IMR-90 (cell line): ENCODE data around the gene SLIT3. TPM values are rescaled to one million over a fixed set of nuclear protein-coding genes. Genes with fewer than 3 reads are reported as not detected.

Experiments
- ATAC-seq: fragments of 200-7000 bp; cut with Tn5 transposase; 2 replicates; pipeline ENCODE4 v1.9.1; 2020; ENCODE audit warnings: low read depth, mild to moderate bottlenecking, moderate library complexity
- BruUV-seq: library from RNA; stranded (reverse); fragments of 400-500 nt; replicated peaks from 2 replicates; lab custom pipeline; 2021; lab: Mats Ljungman, UMichigan
- CTCF ChIA-PET: fragments of 300-600 bp; formaldehyde crosslinking; extraction: SDS; loops from one replicate; lab custom pipeline; 2021; ENCODE audit warnings: antibody characterized with exemption; lab: Yijun Ruan, JAX
- POLR2A ChIA-PET: fragments of 300-600 bp; sonication (Branson Sonifier 250); formaldehyde crosslinking; loops from one replicate; lab custom pipeline; 2022; ENCODE audit warnings: antibody characterized with exemption; ENCODE audit not compliant: unreplicated experiment; lab: Charles Lee
- DNase-seq: peaks from one replicate; pipeline ENCODE4 v3.0.0; 2013
- H2AFZ ChIP-seq: replicated peaks from 2 replicates; pipeline ENCODE3; 2013; ENCODE audit warnings: low read length, mild to moderate bottlenecking; ENCODE audit not compliant: poor library complexity
- H2AK5ac ChIP-seq: 2 replicates; pipeline ENCODE4 v1.6.1; 2013; ENCODE audit warnings: low read depth, low read length, inconsistent platforms
- H2AK9ac ChIP-seq: replicated peaks from 2 replicates; pipeline ENCODE3; 2013; ENCODE audit warnings: mild to moderate bottlenecking, low read depth, low read length, moderate library complexity; ENCODE audit not compliant: poor library complexity
- H2BK120ac ChIP-seq: 2 replicates; pipeline ENCODE4 v1.6.1; 2013; ENCODE audit warnings: low read depth, low read length, inconsistent platforms
- H2BK15ac ChIP-seq: 3 replicates; pipeline ENCODE4 v1.6.1; 2013; ENCODE audit warnings: low read depth, low read length, inconsistent platforms
- H2BK20ac ChIP-seq: 2 replicates; pipeline ENCODE4 v1.6.1; 2013; ENCODE audit warnings: low read depth, mild to moderate bottlenecking, inconsistent platforms, low read length, moderate library complexity
- H2BK5ac ChIP-seq: 2 replicates; pipeline ENCODE4 v1.6.1; 2013; ENCODE audit warnings: mild to moderate bottlenecking, low read depth, low read length, inconsistent platforms; ENCODE audit not compliant: poor library complexity, severe bottlenecking
- H3K14ac ChIP-seq: replicated peaks from 2 replicates; pipeline ENCODE4 v1.6.1; 2013; ENCODE audit warnings: low read depth, low read length, inconsistent platforms
- H3K18ac ChIP-seq: 2 replicates; pipeline ENCODE4 v1.6.1; 2013; ENCODE audit warnings: low read depth, low read length, control low read depth
- H3K23ac ChIP-seq: 2 replicates; pipeline ENCODE4 v1.6.1; 2013; ENCODE audit warnings: low read depth, low read length, inconsistent platforms
- H3K27ac ChIP-seq: 2 replicates; pipeline ENCODE4 v1.5.1; 2013; ENCODE audit warnings: mild to moderate bottlenecking, control low read depth, low read length; ENCODE audit not compliant: insufficient read depth
- H3K27me3 ChIP-seq: 2 replicates; pipeline ENCODE4 v1.6.1; 2013; ENCODE audit warnings: low read length; ENCODE audit not compliant: control insufficient read depth, insufficient read depth
- H3K36me3 ChIP-seq: 2 replicates; pipeline ENCODE4 v1.6.1; 2013; ENCODE audit warnings: low read length, mixed read lengths; ENCODE audit not compliant: control insufficient read depth, insufficient read depth
- H3K4ac ChIP-seq: 2 replicates; pipeline ENCODE4 v1.6.1; 2013; ENCODE audit warnings: low read depth, low read length, inconsistent platforms
- H3K4me1 ChIP-seq: 2 replicates; pipeline ENCODE4 v1.6.1; 2013; ENCODE audit warnings: low read length, mixed read lengths; ENCODE audit not compliant: control insufficient read depth, insufficient read depth
- H3K4me2 ChIP-seq: 2 replicates; pipeline ENCODE4 v1.6.1; 2013; ENCODE audit warnings: low read depth, mild to moderate bottlenecking, control low read depth, low read length, moderate library complexity
- H3K4me3 ChIP-seq: 2 replicates; pipeline ENCODE4 v1.5.1; 2013; ENCODE audit warnings: low read depth, mild to moderate bottlenecking, control low read depth, low read length, moderate library complexity; ENCODE audit not compliant: insufficient read depth
- H3K56ac ChIP-seq: 2 replicates; pipeline ENCODE4 v1.6.1; 2013; ENCODE audit warnings: low read length, inconsistent platforms; ENCODE audit not compliant: insufficient read depth; ENCODE audit errors: extremely low read depth
- H3K79me1 ChIP-seq, 2 experiments: 2 replicates each; pipeline ENCODE4 v1.6.1; 2013; ENCODE audit warnings: low read length in 2 of 2, inconsistent platforms in 1 of 2, low read depth in 1 of 2
- H3K9ac ChIP-seq: 2 replicates; pipeline ENCODE4 v1.6.1; 2013; ENCODE audit warnings: low read depth, low read length, control low read depth
- H3K9me1 ChIP-seq: 2 replicates; pipeline ENCODE4 v1.6.1; 2013; ENCODE audit warnings: low read length, inconsistent platforms; ENCODE audit not compliant: insufficient read depth
- H3K9me3 ChIP-seq: 2 replicates; pipeline ENCODE4 v1.6.1; 2013; ENCODE audit warnings: low read length; ENCODE audit not compliant: control insufficient read depth, insufficient read depth
- H4K20me1 ChIP-seq: 2 replicates; pipeline ENCODE4 v1.6.1; 2013; ENCODE audit warnings: low read length, inconsistent platforms; ENCODE audit not compliant: insufficient read depth
- H4K5ac ChIP-seq: 2 replicates; pipeline ENCODE4 v1.6.1; 2013; ENCODE audit warnings: mild to moderate bottlenecking, low read depth, low read length, control low read depth
- H4K8ac ChIP-seq, 2 experiments: 2 replicates each; pipeline ENCODE4 v1.6.1; 2013; ENCODE audit warnings: low read depth in 2 of 2, low read length in 2 of 2, control low read depth in 1 of 2, inconsistent platforms in 1 of 2
- H4K91ac ChIP-seq: 2 replicates; pipeline ENCODE4 v1.6.1; 2013; ENCODE audit warnings: low read depth, low read length, inconsistent platforms; ENCODE audit not compliant: insufficient read depth
- BHLHE40 ChIP-seq: fragments of 150-350 bp; IDR thresholded peaks from 2 replicates; pipeline ENCODE4 v1.6.1; 2016; ENCODE audit warnings: mild to moderate bottlenecking, low read depth, low read length
- CEBPB ChIP-seq: IDR thresholded peaks from 2 replicates; pipeline ENCODE4 v1.6.1; 2012; ENCODE audit warnings: low read depth, low read length, improper control_type of control experiment
- MAFK ChIP-seq: IDR thresholded peaks from 2 replicates; pipeline ENCODE4 v1.6.1; 2012; ENCODE audit warnings: low read depth, low read length, improper control_type of control experiment
- WGBS, 2 experiments: methylation state at CpG; one replicate each; pipeline versions ENCODE4 v1.1.5 to v1.1.7; 2013; ENCODE audit warnings: missing lambda C conversion rate in 2 of 2; ENCODE audit not compliant: insufficient read length in 1 of 2; ENCODE audit errors: extremely low coverage in 2 of 2; 5-methylcytosine and 5-hydroxymethylcytosine counted together
- dilution Hi-C: fragments of 300-500 bp; cut with HindIII; formaldehyde crosslinking; loops from one replicate; pipeline ENCODE4 v1.14.3; 2018; ENCODE audit warnings: low sequenced_read_pairs; ENCODE audit not compliant: unreplicated experiment
- in situ Hi-C: fragments of 300-500 bp; cut with MboI; formaldehyde crosslinking; loops from 3 replicates; pipeline ENCODE4 v1.14.3; 2019; ENCODE audit warnings: low sequenced_read_pairs, inconsistent platforms, mixed read lengths
- intact Hi-C: fragments of 100-400 bp; cut with micrococcal nuclease; formaldehyde crosslinking; loops from 2 replicates; pipeline ENCODE4 v1.10.0; 2022
- polyA plus RNA-seq, 3 experiments: library from polyadenylated mRNA; depleted of rRNA; stranded (reverse); fragments of >200 nt; gene quantifications; 2 replicates each; pipeline ENCODE4 v1.2.3, GENCODE V29; 2012; ENCODE audit warnings: low replicate concordance in 1 of 3
- total RNA-seq: library from RNA; depleted of rRNA; stranded (reverse); fragments of >200 nt; gene quantifications from 2 replicates; pipeline ENCODE4 v1.2.3, GENCODE V29; 2012

Gene SLIT3
- total and polyA plus RNA-seq, 2 of the 4 experiments (the other 2 are of a cell fraction), result 0.18 to 0.50 TPM

- no peak overlapping the region for H2BK5ac ChIP-seq
- no TSS peak for BruUV-seq
- in situ Hi-C loops (no loop called here), dilution Hi-C loops (no loop called here), intact Hi-C loops (no loop called here)
- no peaks in the 10 kb centered on the region for H3K4me1 ChIP-seq
- no peak overlapping the region for H3K23ac ChIP-seq
- no peaks in the 10 kb centered on the region for H3K9me3 ChIP-seq
- DNase-seq, result no peak
- H3K36me3 ChIP-seq, result no peaks in the 10 kb centered on the region
- no peak overlapping the region for H2AK9ac ChIP-seq
- H3K9ac ChIP-seq, result no peak overlapping the region
- no peaks in the 10 kb centered on the region for H3K79me1 ChIP-seq
- no peak overlapping the region for H3K14ac ChIP-seq
- no peak for ATAC-seq
- H4K20me1 ChIP-seq, result no peaks in the 10 kb centered on the region
- H2BK15ac ChIP-seq, result no peak overlapping the region
- no peak overlapping the region for H2AK5ac ChIP-seq
- no peaks in the 10 kb centered on the region for H3K27me3 ChIP-seq
- no peak overlapping the region for H3K4me2 ChIP-seq
- H3K4ac ChIP-seq, result no peak overlapping the region
- no peak overlapping the region for H4K91ac ChIP-seq
- ChIA-PET CTCF (no interaction called here), POLR2A (no interaction called here)
- no peak overlapping the region for H3K18ac ChIP-seq
- H4K8ac ChIP-seq, result no peak overlapping the region
- H2BK20ac ChIP-seq, result no peak overlapping the region
- H3K9me1 ChIP-seq, result no peaks in the 10 kb centered on the region
- TF ChIP-seq BHLHE40 (no peak), CEBPB (no peak), MAFK (no peak)
- no peak overlapping the region for H3K4me3 ChIP-seq
- WGBS, 2 experiments, result 60% methylated on average over 1 of the region's 6 CpGs; no CpG with 5 or more reads in 1 of the 2 experiments
- no peak overlapping the region for H3K27ac ChIP-seq
- no peak overlapping the region for H3K56ac ChIP-seq
- no peak overlapping the region for H2BK120ac ChIP-seq
- no peak overlapping the region for H2AFZ ChIP-seq
- H4K5ac ChIP-seq, result no peak overlapping the region
These were observed 256.0 kb downstream of the SLIT3 start for GRCh38 chr5:169044962-169045361.
